Activated effector memory CD4-positive, alpha-beta T cell treated with anti-CD3 and anti-CD28 coated beads, Interleukin-2, amount 50 U/mL, for 16 hours (primary cell): ENCODE measurements around the gene RXRA.
A peak's percentile ranks its signal among the peaks of the same experiment; 100 is the strongest.

Source experiments
- DNase-seq: peaks from one replicate; pipeline ENCODE4 v3.0.0-alpha.2; 2020

RXRA gene

GRCh38 chr9:134406366-134407120 lies 80.3 kb downstream of the RXRA start:
- DNase-seq = no peak

- peak; percentile 92 for DNase-seq
Measured at GRCh38 chr9:134407121-134407779, 81.0 kb downstream of the RXRA start.

DNA sequence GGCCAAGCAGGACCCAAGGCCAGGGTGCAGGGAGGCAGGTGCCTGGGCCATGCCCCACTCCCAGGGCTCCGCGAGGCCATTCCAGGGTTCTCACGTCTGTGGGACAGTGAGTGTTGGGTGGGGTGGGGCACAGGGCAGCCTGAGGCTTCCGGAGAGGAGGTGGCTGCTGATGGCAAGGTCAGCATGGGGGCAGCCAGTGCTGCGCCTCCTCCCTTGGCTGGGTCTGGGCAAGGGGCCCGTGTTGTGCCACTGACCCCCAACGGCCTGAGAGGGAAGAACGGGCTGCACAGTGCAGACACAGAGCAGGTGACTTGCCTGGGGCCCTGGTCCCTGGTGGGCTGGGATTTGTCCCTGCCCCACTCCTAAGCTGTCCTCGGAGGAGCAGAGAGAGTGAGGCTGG lies 82.1 kb downstream of the RXRA start:
- DNase-seq = no peak

- DNase-seq = no peak
Measured at GRCh38 chr9:134408939-134409737, 82.9 kb downstream of the RXRA start.

GRCh38 chr9:134410071-134410834 lies 84.0 kb downstream of the RXRA start:
- DNase-seq = no peak

DNA sequence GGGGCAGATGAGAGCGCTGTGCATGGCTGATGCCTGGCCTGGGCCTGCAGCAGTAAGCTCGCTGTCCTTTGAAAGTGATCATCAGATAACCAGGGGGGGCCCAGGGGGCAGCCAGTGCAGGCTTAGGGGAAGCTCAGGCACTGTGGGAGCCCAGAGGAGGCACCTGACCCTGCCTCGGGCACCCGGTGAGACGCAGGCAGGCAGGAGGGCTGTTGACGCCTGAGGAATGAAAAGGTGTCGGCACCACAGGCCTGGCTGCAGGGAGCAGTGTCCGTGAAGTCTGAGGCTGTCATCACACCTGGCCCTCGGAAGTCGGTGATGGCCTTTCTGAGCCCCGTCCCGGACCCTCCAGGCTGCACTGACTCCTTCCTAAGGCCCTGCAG lies 84.6 kb downstream of the RXRA start:
- DNase-seq = no peak

DNA sequence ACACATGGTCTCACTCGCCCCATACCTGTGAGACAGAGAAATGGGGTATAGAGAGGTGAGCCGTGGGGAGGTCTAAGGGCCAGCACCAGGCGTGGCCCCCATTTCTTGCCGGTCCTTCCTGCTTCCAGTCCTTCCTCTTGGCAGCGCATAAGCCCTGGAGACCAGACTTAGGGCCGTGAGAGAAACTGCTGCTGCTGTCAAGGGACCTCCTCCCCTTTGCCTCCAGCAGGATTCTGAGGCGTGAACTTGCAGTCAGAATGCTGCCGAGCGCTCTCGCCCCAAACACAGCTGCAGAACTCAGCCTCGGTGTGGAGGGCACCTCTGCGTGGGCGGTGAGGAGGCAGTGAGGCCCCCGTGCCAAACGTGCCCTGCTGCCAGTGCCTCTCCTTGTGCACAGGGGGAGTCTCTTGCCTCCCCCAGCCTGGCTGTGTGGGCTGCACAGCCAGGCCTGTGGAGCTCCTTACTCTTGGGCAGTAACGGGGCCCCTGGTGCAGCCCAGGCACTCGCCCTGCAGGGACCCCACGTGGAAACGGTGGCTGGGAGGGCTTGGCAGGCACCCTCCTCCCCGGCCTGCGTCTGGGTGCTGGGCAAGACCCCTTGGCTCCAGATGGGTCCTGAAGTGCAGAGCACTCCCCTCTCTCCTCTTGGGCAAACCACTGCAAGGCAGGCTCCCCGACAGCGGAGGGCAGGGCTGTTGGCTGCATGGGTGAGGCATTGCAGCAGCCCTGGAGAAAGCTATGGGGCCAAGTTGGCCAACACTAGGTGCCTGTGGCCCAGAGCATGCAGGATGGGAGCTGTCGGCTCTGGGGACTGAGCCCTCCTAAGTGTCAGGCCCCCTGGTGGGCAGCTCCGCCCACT lies 85.4 kb downstream of the RXRA start:
- no peak for DNase-seq

DNA sequence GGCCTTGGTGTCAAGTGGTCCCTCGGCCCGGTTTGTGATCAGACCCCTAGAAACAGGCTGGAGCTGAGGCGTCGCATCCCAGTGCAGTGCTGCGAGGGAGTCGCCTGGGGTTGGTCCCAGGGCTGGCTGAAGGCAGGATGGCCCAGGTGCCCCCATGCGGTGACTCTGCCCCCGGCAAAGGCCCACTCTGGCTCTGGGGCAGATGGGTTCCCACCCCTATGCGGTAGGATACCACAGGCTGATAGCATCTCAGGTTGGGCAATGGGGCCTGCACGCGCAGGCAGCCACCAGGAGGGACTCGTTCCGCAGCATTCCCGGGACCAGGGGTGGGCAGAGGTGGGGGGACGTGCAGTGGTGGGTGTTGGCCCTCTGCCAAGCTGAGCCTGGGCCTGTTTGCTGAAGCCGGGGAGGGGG lies 86.0 kb downstream of the RXRA start:
- DNase-seq = no peak

- DNase-seq = no peak
Measured at GRCh38 chr9:134413112-134413715, 87.0 kb downstream of the RXRA start.

GRCh38 chr9:134413890-134414623 lies 87.8 kb downstream of the RXRA start:
- no peak for DNase-seq

GRCh38 chr9:134414900-134415425 lies 88.7 kb downstream of the RXRA start:
- DNase-seq = no peak

GRCh38 chr9:134416385-134417015 lies 90.2 kb downstream of the RXRA start:
- DNase-seq = no peak

GRCh38 chr9:134418354-134418753 lies 92.1 kb downstream of the RXRA start:
- no peak for DNase-seq

DNA sequence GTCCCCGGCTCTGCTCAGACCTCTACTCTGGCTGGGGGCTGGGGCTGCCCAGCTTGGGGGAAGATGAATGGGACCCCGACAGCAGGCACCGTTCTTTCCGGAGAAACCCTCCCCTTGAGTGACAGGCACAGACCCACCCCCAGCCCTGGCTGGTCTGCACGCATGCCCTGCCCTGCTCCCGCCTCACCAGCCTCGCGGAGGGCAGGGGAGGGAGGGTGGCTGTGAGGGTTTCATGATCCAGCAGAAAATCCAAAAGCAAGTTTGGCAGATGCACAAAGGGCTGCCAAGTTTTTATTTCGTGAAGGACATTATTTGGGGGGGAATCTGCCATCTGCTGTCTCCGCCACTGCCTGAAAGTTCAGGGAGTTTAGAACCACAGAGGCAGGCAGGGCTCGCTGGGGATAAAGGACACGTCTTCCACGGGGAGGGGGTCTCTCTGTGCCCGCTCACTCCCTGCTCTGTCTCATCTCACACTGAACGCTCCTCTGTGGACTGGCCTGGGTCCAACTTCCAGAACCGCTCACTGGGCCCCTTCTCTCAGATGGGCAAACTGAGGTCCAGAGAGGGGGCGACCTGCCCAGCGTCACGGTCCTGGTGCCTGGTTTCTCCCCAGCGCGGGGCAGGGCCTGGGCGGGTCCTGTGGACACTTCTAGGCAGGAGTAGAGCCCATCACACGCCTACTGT lies 92.9 kb downstream of the RXRA start:
- no peak for DNase-seq

DNA sequence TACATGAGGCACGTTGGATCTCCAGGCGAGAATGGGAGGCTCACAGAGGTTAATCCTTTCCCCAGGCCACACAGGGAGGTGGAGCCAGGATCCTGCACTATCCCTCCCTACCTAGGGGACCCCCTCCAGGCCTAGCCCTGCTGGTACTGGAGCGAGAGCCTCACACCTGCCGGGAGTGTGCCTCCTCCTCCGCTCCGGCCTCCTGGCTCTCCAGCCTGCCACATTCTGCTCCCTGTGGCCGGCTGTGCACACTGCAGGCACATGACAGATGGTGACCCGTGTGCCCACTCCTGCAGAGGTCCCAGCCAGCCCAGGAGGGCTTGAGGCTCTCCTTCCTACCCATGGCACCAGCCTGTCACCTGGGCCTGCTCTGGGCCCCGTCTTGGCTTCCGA lies 93.4 kb downstream of the RXRA start:
- no peak for DNase-seq

GRCh38 chr9:134420281-134420845 lies 94.1 kb downstream of the RXRA start:
- no peak for DNase-seq

GRCh38 chr9:134420974-134421432 lies 94.7 kb downstream of the RXRA start:
- DNase-seq = no peak

DNA sequence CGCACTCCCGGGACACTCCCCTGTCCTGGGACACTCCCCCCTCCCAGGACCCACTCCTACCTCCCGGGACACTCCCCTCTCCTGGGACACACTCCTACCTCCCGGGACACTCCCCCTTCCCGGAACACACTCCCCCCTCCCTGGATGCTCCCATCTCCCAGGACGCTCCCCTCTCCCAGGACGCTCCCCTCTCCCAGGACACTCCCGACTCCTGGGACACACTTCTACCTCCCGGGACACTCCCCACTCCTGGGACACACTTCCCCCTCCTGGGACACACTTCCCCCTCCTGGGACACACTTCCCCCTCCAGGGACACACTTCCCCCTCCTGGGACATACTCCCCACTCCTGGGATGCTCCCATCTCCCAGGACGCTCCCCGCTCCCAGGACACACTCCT lies 95.6 kb downstream of the RXRA start:
- DNase-seq = no peak
